DND-41 (cell line): ENCODE data around the gene WIPF3.

Source experiments
- CTCF ChIP-seq: IDR thresholded peaks from 2 replicates; pipeline ENCODE4 v1.5.1; 2012; ENCODE audit warnings: borderline replicate concordance, low read length, moderate library complexity, mild to moderate bottlenecking; ENCODE audit not compliant: poor library complexity, severe bottlenecking; ENCODE audit errors: extremely low read depth
- EZH2 ChIP-seq: IDR thresholded peaks from 3 replicates; pipeline ENCODE4 v1.6.1; 2012; ENCODE audit warnings: borderline replicate concordance, low read depth, mild to moderate bottlenecking, moderate library complexity, low read length, inconsistent platforms; ENCODE audit not compliant: severe bottlenecking

- TF ChIP-seq EZH2 (no peak), CTCF (no peak)
Measured at GRCh38 chr7:29900745-29901144, 94.4 kb downstream of the WIPF3 start.
